Liver (tissue), 9 donors: Measurements from ENCODE around the gene TAL1. TPM values are rescaled to one million over a fixed set of nuclear protein-coding genes. Genes with fewer than 3 reads are reported as not detected.

Experiments
- DNase-seq: peaks from one replicate; pipeline ENCODE4 v3.0.0-alpha.2; 2017; ENCODE audit warnings: low spot score
- H3K27ac ChIP-seq, 2 donors: one replicate each; pipeline ENCODE4 v1.7.0; 2013; ENCODE audit warnings: inconsistent platforms in 2 of 2, low read length in 2 of 2, control low read depth in 1 of 2, low read depth in 1 of 2, mild to moderate bottlenecking in 1 of 2
- H3K27me3 ChIP-seq, 4 donors: one replicate each; pipeline versions ENCODE4 v1.6.1 to v1.7.0; 2013; ENCODE audit warnings: low read length in 3 of 4, inconsistent platforms in 1 of 4, mild to moderate bottlenecking in 1 of 4, moderate library complexity in 1 of 4; ENCODE audit not compliant: control insufficient read depth in 4 of 4, insufficient read depth in 4 of 4
- H3K36me3 ChIP-seq, 4 donors: one replicate each; pipeline versions ENCODE4 v1.6.1 to v1.7.0; 2013; ENCODE audit warnings: low read length in 3 of 4, mild to moderate bottlenecking in 3 of 4, low read depth in 1 of 4, moderate library complexity in 1 of 4; ENCODE audit not compliant: control insufficient read depth in 4 of 4, insufficient read depth in 3 of 4
- H3K4me1 ChIP-seq, 4 donors: one replicate each; pipeline versions ENCODE4 v1.6.1 to v1.7.0; 2013; ENCODE audit warnings: low read length in 3 of 4, mild to moderate bottlenecking in 3 of 4, moderate library complexity in 1 of 4; ENCODE audit not compliant: control insufficient read depth in 4 of 4, insufficient read depth in 4 of 4
- H3K4me3 ChIP-seq, 3 donors: one replicate each; pipeline versions ENCODE4 v1.6.1 to v1.7.0; 2013; ENCODE audit warnings: low read length in 3 of 3, control low read depth in 1 of 3, low read depth in 1 of 3, mild to moderate bottlenecking in 1 of 3
- H3K9ac ChIP-seq, 2 donors: one replicate each; pipeline ENCODE4 v1.7.0; 2013; ENCODE audit warnings: low read length in 2 of 2, mild to moderate bottlenecking in 2 of 2, moderate library complexity in 2 of 2, control low read depth in 1 of 2, low read depth in 1 of 2
- H3K9me3 ChIP-seq, 4 donors: one replicate each; pipeline versions ENCODE4 v1.6.1 to v1.7.0; 2013; ENCODE audit warnings: low read length in 3 of 4; ENCODE audit not compliant: control insufficient read depth in 4 of 4
- CTCF ChIP-seq: fragments of 150-350 bp; IDR thresholded peaks from 2 replicates; pipeline ENCODE4 v1.5.1; 2017; ENCODE audit warnings: improper control_type of control experiment, low read depth, low read length; ENCODE audit not compliant: missing input control
- EGR1 ChIP-seq, 2 donors: IDR thresholded peaks; 2 replicates each; pipeline ENCODE4 v1.6.1; 2016 to 2018; ENCODE audit warnings: antibody characterized with exemption in 2 of 2, low read depth in 2 of 2
- FOXA1 ChIP-seq: IDR thresholded peaks from 2 replicates; pipeline ENCODE4 v1.6.1; 2016; ENCODE audit warnings: antibody characterized with exemption
- FOXA2 ChIP-seq: IDR thresholded peaks from 2 replicates; pipeline ENCODE4 v1.6.1; 2016; ENCODE audit warnings: antibody characterized with exemption
- HNF4A ChIP-seq, 2 donors: conservative IDR thresholded peaks; 2 replicates each; pipeline ENCODE4 v1.6.1; 2016; ENCODE audit warnings: antibody characterized with exemption in 2 of 2, mild to moderate bottlenecking in 2 of 2
- HNF4G ChIP-seq: IDR thresholded peaks from 2 replicates; pipeline ENCODE4 v1.6.1; 2016; ENCODE audit warnings: antibody characterized with exemption
- MAX ChIP-seq: IDR thresholded peaks from 2 replicates; pipeline ENCODE4 v1.6.1; 2016; ENCODE audit warnings: antibody characterized with exemption
- NR2F2 ChIP-seq: IDR thresholded peaks from 2 replicates; pipeline ENCODE4 v1.6.1; 2016; ENCODE audit warnings: antibody characterized with exemption
- RAD21 ChIP-seq, 2 donors: IDR thresholded peaks; 2 replicates each; pipeline ENCODE4 v1.6.1; 2016; ENCODE audit warnings: antibody characterized with exemption in 2 of 2, mild to moderate bottlenecking in 2 of 2
- RXRA ChIP-seq, 2 donors: IDR thresholded peaks; 2 replicates each; pipeline ENCODE4 v1.6.1; 2017 to 2018; ENCODE audit warnings: antibody characterized with exemption in 2 of 2, mild to moderate bottlenecking in 1 of 2
- SP1 ChIP-seq: IDR thresholded peaks from 2 replicates; pipeline ENCODE4 v1.6.1; 2018; ENCODE audit warnings: antibody characterized with exemption, mild to moderate bottlenecking
- TAF1 ChIP-seq: conservative IDR thresholded peaks from 2 replicates; pipeline ENCODE4 v1.6.1; 2016; ENCODE audit warnings: antibody characterized with exemption, mild to moderate bottlenecking
- ZBTB33 ChIP-seq: IDR thresholded peaks from 2 replicates; pipeline ENCODE4 v1.6.1; 2016; ENCODE audit warnings: antibody characterized with exemption
- WGBS: extraction: QIAGEN DNeasy Blood & Tissue Kit; methylation state at CpG from one replicate; pipeline ENCODE4 v1.1.7; 2013; 5-methylcytosine and 5-hydroxymethylcytosine counted together
- polyA plus RNA-seq, 2 donors: library from polyadenylated mRNA; stranded (reverse) in 1 of 2; unstranded in 1 of 2; fragments of 200-250 nt in 1 of 2; fragments of >200 nt in 1 of 2; fragmentation: Nextera tagmentation in 1 of 2; extraction: Ambion mirVana in 1 of 2; gene quantifications; one replicate each; pipeline versions ENCODE4 v1.2.1 to v1.2.3, GENCODE V29; 2013 to 2015
- total RNA-seq, 2 donors: library from RNA; depleted of rRNA; stranded (reverse); fragments of >200 nt; gene quantifications; one replicate each; pipeline ENCODE4 v1.2.3, GENCODE V29; 2014
- TF ChIP-seq, protein P1 (sequence below): IDR thresholded peaks from 2 replicates; pipeline ENCODE4 v1.6.1; 2016; ENCODE audit warnings: antibody characterized with exemption
- TF ChIP-seq, protein P2 (sequence below): IDR thresholded peaks from 2 replicates; pipeline ENCODE4 v1.6.1; 2016; ENCODE audit warnings: antibody characterized with exemption, mild to moderate bottlenecking
- donor health status: healthy.
- donor health status: healthy.
- donor health status: healthy.
- donor health status: healthy.
- donor health status: healthy.

TAL1 gene
- total and polyA plus RNA-seq, 4 donors: 0.79 to 184 (median 2.3) TPM

DNA sequence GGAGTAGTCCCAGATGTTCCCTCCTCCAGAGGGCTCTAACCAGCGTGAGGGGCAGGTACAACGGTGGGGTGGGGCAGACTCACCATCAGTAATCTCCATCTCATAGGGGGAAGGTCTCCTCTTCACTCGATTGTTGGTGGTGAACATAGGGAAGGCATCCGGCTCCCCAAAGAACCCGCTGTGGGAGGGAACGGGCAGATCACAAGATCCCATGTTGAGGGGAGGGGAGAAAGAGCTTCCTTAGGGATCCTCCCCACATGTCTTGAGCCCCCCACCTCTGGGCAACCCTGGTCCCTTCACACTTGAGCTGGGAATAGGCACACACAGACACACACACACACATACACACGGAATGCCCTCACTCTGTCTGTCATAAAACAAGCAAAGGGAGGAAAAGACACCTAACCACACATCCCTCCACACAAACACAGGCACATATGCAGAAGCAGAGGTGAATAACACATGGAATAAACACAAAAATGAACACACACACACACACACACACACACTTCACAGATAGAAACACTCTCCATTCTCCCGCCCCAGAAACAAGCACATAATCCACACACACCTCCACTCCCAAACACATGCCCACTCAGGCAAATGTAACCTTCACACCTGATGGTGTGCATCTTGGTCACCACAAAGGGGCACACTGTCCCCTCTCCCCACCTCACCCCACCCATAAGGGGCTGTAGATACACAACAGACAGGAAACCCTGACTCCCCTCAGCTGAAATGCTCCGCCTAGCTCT lies 7.9 kb downstream of the TAL1 start:
- no peak overlapping the region for H3K27ac ChIP-seq
- H3K4me3 ChIP-seq: no peak overlapping the region
- WGBS: 33% methylated on average over 9 of the region's 9 CpGs
- peaks cover 0 to 16% (median 6%) of the 10 kb centered on the region in 4 donors for H3K27me3 ChIP-seq
- H3K36me3 ChIP-seq: no peaks in the 10 kb centered on the region
- no peak for TF ChIP-seq SP1
- no peak for TF ChIP-seq RXRA (IDR thresholded peaks at IDR 0.05)
- TF ChIP-seq ZBTB33: no peak
- TF ChIP-seq CTCF: no peak
- TF ChIP-seq, protein P1, sequence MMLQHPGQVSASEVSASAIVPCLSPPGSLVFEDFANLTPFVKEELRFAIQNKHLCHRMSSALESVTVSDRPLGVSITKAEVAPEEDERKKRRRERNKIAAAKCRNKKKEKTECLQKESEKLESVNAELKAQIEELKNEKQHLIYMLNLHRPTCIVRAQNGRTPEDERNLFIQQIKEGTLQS: no peak
- no peak for TF ChIP-seq TAF1
- no peak for TF ChIP-seq RAD21 (IDR thresholded peaks at IDR 0.05)
- no peak for TF ChIP-seq NR2F2
- TF ChIP-seq MAX: no peak
- TF ChIP-seq, protein P2, sequence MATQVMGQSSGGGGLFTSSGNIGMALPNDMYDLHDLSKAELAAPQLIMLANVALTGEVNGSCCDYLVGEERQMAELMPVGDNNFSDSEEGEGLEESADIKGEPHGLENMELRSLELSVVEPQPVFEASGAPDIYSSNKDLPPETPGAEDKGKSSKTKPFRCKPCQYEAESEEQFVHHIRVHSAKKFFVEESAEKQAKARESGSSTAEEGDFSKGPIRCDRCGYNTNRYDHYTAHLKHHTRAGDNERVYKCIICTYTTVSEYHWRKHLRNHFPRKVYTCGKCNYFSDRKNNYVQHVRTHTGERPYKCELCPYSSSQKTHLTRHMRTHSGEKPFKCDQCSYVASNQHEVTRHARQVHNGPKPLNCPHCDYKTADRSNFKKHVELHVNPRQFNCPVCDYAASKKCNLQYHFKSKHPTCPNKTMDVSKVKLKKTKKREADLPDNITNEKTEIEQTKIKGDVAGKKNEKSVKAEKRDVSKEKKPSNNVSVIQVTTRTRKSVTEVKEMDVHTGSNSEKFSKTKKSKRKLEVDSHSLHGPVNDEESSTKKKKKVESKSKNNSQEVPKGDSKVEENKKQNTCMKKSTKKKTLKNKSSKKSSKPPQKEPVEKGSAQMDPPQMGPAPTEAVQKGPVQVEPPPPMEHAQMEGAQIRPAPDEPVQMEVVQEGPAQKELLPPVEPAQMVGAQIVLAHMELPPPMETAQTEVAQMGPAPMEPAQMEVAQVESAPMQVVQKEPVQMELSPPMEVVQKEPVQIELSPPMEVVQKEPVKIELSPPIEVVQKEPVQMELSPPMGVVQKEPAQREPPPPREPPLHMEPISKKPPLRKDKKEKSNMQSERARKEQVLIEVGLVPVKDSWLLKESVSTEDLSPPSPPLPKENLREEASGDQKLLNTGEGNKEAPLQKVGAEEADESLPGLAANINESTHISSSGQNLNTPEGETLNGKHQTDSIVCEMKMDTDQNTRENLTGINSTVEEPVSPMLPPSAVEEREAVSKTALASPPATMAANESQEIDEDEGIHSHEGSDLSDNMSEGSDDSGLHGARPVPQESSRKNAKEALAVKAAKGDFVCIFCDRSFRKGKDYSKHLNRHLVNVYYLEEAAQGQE: no peak
- H3K9me3 ChIP-seq: no peaks in the 10 kb centered on the region
- DNase-seq: peak; percentile 32
- peaks cover 0 to 6% (median 4%) of the 10 kb centered on the region in 4 donors for H3K4me1 ChIP-seq
- H3K9ac ChIP-seq: no peak overlapping the region

- Histone ChIP-seq H3K27ac (no peak overlapping the region), H3K4me1 (peaks cover 0 to 6% (median 4%) of the 10 kb centered on the region in 4 donors), H3K9ac (no peak overlapping the region), H3K27me3 (peaks cover 0 to 10% (median 5%) of the 10 kb centered on the region in 4 donors), H3K36me3 (no peaks in the 10 kb centered on the region), H3K9me3 (no peaks in the 10 kb centered on the region), H3K4me3 (no peak overlapping the region)
- peak; percentile 34 for DNase-seq
- 59% methylated on average over 10 of the region's 10 CpGs for WGBS
- TF ChIP-seq EGR1 (IDR thresholded peaks at IDR 0.05; ENCODE audit: low read depth in 2 of 2) (no peak), HNF4G (no peak), FOXA2 (no peak), FOXA1 (no peak), RXRA (IDR thresholded peaks at IDR 0.05) (no peak), SP1 (no peak), HNF4A (conservative IDR thresholded peaks at IDR 0.05) (no peak)
- TF ChIP-seq, protein P2: no peak
- TF ChIP-seq, protein P1: no peak
Measured at GRCh38 chr1:47223174-47223920, 8.7 kb downstream of the TAL1 start.
